Nephron progenitor cell (in vitro differentiated cells): ENCODE measurements around the gene KTN1.

Experiments
- DNase-seq: peaks from one replicate; pipeline ENCODE4 v3.0.0; 2021
- H3K27ac Mint-ChIP-seq: 2 replicates; pipeline ENCODE4 v1.8.0; 2021; ENCODE audit warnings: mild to moderate bottlenecking, moderate library complexity, mixed read lengths
- H3K27me3 Mint-ChIP-seq: 2 replicates; pipeline ENCODE4 v1.8.0; 2021; ENCODE audit warnings: mild to moderate bottlenecking, low read depth, mixed read lengths; ENCODE audit not compliant: poor library complexity
- H3K36me3 Mint-ChIP-seq: 2 replicates; pipeline ENCODE4 v1.8.0; 2021; ENCODE audit warnings: low read depth, mixed read lengths
- H3K4me1 Mint-ChIP-seq: 2 replicates; pipeline ENCODE4 v1.8.0; 2021; ENCODE audit warnings: mixed read lengths
- H3K4me3 Mint-ChIP-seq: 2 replicates; pipeline ENCODE4 v1.8.0; 2021; ENCODE audit warnings: mild to moderate bottlenecking, moderate library complexity, mixed read lengths
- H3K9me3 Mint-ChIP-seq: 2 replicates; pipeline ENCODE4 v1.8.0; 2021; ENCODE audit warnings: mild to moderate bottlenecking, moderate library complexity, mixed read lengths
- TF ChIP-seq, protein P1 (sequence below): fragments of 200-600 bp; sonication (generic); IDR thresholded peaks from 2 replicates; pipeline ENCODE4 v1.5.0; 2021; ENCODE audit warnings: antibody characterized with exemption

KTN1 gene

GRCh38 chr14:55638665-55639064 is 58.7 kb downstream of the KTN1 start:
- H3K4me3 Mint-ChIP-seq = no peak overlapping the region
- TF ChIP-seq, protein P1, sequence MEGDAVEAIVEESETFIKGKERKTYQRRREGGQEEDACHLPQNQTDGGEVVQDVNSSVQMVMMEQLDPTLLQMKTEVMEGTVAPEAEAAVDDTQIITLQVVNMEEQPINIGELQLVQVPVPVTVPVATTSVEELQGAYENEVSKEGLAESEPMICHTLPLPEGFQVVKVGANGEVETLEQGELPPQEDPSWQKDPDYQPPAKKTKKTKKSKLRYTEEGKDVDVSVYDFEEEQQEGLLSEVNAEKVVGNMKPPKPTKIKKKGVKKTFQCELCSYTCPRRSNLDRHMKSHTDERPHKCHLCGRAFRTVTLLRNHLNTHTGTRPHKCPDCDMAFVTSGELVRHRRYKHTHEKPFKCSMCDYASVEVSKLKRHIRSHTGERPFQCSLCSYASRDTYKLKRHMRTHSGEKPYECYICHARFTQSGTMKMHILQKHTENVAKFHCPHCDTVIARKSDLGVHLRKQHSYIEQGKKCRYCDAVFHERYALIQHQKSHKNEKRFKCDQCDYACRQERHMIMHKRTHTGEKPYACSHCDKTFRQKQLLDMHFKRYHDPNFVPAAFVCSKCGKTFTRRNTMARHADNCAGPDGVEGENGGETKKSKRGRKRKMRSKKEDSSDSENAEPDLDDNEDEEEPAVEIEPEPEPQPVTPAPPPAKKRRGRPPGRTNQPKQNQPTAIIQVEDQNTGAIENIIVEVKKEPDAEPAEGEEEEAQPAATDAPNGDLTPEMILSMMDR = no peak
- H3K4me1 Mint-ChIP-seq = no peaks in the 10 kb centered on the region
- no peaks in the 10 kb centered on the region for H3K9me3 Mint-ChIP-seq
- peak overlapping the region; percentile 47 for H3K27ac Mint-ChIP-seq
- H3K27me3 Mint-ChIP-seq = no peaks in the 10 kb centered on the region
- DNase-seq = no peak
- peaks cover 51% of the 10 kb centered on the region for H3K36me3 Mint-ChIP-seq

DNA sequence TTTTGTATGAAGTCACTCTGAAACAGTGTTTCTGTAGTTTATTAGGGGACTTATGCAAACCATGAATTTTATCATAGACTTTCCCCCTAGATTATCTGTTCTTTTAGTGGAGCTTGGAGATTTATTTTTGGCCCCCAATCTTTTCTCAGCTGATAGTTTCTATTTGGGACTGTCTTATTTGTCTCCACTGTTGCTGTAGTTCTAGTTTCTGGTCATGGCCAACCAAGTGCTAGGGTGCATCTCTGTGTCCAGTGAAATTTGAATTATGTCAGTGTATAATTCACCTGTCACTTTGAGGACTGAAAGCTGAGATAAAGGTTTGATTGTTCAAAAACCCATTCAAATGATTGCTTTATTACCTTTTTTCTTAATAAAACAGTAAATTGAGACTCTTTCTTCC is 61.3 kb downstream of the KTN1 start:
- H3K27me3 Mint-ChIP-seq = no peaks in the 10 kb centered on the region
- no peaks in the 10 kb centered on the region for H3K9me3 Mint-ChIP-seq
- no peak overlapping the region for H3K27ac Mint-ChIP-seq
- peaks cover 58% of the 10 kb centered on the region for H3K36me3 Mint-ChIP-seq
- TF ChIP-seq, protein P1 = no peak
- DNase-seq = no peak
- no peaks in the 10 kb centered on the region for H3K4me1 Mint-ChIP-seq
- no peak overlapping the region for H3K4me3 Mint-ChIP-seq

DNA sequence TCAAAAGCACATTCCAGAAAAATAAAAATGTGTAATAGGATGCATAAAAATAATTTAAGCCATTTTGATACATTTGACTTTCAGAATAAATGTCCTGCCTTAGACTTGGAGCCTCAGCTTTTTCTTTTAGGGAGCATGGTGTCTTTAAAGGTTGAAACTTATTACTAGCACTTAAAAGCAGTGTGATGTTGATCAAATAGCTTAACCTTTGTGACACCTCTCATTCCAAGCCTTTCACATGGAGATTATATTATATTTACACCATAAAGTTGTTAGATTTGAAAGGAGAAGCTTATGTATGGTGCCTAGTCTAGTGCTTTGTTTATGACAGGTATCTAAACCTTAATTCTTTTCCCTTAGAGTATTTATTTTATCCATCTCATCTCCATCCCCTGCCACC is 61.9 kb downstream of the KTN1 start:
- TF ChIP-seq, protein P1 = no peak
- H3K27ac Mint-ChIP-seq = no peak overlapping the region
- H3K4me3 Mint-ChIP-seq = no peak overlapping the region
- H3K9me3 Mint-ChIP-seq = no peaks in the 10 kb centered on the region
- H3K27me3 Mint-ChIP-seq = no peaks in the 10 kb centered on the region
- no peak for DNase-seq
- no peaks in the 10 kb centered on the region for H3K4me1 Mint-ChIP-seq
- H3K36me3 Mint-ChIP-seq = peaks cover 60% of the 10 kb centered on the region

GRCh38 chr14:55645145-55645544 is 65.1 kb downstream of the KTN1 start:
- peaks cover 69% of the 10 kb centered on the region for H3K36me3 Mint-ChIP-seq
- TF ChIP-seq, protein P1 = no peak
- no peak overlapping the region for H3K4me3 Mint-ChIP-seq
- no peak overlapping the region for H3K27ac Mint-ChIP-seq
- no peaks in the 10 kb centered on the region for H3K4me1 Mint-ChIP-seq
- H3K27me3 Mint-ChIP-seq = no peaks in the 10 kb centered on the region
- H3K9me3 Mint-ChIP-seq = no peaks in the 10 kb centered on the region
- DNase-seq = no peak

DNA sequence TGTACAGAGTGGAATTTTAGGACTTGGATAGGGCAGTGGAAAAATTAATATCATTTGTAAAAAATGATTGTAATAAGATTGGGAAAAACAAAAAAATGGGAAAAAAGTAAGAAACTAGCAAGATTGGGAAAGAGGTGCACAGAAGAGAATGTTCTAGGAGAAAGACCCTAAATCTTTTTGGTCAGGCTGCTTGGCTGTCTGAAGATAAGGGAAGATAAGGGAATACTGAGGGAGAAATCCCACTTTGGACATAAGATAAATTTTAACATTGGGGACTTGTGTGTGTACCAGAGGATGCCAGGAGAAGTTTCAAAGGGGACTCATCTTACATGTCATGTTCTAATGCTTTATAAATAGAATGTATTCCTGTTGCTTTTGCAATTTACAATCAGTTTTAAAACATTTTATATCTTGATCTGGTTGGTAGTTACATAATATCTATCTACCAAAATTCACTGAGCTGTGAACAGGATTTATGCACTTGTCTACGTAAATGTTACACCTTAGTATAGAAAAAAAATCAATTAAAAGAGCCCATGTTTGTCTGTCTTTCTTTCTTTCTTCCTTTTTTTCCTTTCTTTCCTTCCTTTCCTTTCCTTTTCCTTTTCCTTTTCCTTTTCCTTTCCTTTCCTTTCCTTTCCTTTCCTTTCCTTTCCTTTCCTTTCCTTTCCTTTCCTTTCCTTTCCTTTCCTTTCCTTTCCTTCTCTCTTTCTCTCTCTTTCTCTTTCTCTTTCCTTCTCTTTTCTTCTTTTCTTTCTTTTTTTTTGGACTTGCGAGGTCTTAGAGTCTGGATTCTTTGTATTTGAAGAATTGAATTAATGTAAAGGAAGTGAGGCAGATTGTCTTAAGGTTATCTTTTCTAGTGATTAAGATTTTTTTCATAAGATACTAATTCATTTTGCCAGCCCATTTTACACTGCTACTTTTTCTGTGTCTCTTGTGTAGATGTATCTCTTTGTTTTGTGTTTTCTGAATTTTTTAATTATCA is 66.1 kb downstream of the KTN1 start:
- no peaks in the 10 kb centered on the region for H3K9me3 Mint-ChIP-seq
- no peaks in the 10 kb centered on the region for H3K4me1 Mint-ChIP-seq
- DNase-seq = no peak
- no peaks in the 10 kb centered on the region for H3K27me3 Mint-ChIP-seq
- peak overlapping the region; percentile 18 for H3K27ac Mint-ChIP-seq
- no peak overlapping the region for H3K4me3 Mint-ChIP-seq
- peaks cover 67% of the 10 kb centered on the region for H3K36me3 Mint-ChIP-seq
- TF ChIP-seq, protein P1 = no peak

DNA sequence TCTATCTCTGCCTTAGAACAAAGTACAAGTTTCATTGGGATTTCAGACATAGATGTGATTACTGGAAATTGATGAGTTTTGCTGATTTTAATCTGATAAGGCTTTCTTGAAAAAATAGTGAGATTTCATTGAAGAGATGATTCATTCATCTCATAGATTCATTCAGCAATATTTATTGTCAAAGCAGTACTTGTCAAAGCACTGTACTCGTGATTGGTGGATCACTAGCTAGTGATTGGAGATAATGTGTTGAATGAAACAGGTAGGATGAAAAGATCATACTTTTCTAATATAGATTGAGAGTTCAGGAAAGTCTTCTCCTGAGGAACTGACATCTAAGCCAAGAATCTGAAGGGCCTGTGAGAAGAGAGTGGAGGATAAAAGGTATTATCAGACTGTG is 71.0 kb downstream of the KTN1 start:
- Mint-ChIP-seq H3K27me3 (no peaks in the 10 kb centered on the region), H3K4me1 (no peaks in the 10 kb centered on the region), H3K9me3 (no peaks in the 10 kb centered on the region), H3K4me3 (no peak overlapping the region), H3K36me3 (peaks cover 65% of the 10 kb centered on the region), H3K27ac (no peak overlapping the region)
- TF ChIP-seq, protein P1 = no peak
- no peak for DNase-seq
